Brain pericyte (primary cell): Measurements from ENCODE around the gene ANKRD10.

Source experiments
- DNase-seq: peaks from one replicate; pipeline ENCODE4 v3.0.0-alpha.2; 2012; ENCODE audit warnings: low read depth, low spot score

The ANKRD10 gene

DNA sequence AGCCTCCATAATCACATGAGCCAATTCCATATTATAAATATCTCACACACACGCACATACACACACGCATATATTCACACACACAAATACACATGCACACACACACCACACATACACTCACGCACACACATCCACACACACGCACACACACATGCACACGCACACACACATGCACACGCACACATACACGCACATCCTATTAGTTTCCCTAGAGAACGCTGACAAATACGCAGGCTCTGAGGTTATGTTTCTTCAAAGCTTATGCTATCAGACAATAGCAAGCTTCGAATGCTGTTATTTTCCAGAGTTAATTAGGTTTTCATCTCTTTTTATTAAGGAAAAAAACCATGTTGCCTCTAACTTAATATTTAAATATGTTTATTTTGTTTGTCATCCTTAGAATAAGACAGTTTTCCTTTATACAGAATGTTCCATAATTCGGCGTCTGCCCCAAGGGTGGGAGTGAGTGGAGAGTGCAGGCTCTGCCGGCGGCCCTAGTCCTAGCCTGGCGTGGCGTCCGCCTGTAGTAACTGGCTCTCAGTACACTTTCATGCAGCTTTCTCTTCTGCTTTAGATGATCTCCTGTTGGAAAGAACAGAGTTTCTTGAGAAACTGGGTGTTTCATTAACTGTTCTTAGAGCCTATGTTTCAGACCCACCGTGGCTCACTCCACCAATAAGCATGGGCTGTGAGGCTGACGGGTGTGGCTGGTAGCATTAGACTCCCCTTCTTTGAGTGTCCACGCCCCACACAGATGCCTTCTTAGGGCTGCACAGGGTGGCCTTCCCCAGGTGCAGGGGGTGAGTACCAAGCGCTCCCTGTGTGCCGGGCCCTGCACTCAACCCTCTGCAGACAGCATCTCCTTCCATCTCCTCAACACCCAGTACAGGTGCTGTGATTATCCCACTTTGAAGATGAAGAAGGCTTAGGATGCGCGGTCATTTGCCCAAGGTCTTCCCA, 30.4 kb upstream of the ANKRD10 start:
- no peak for DNase-seq

DNA sequence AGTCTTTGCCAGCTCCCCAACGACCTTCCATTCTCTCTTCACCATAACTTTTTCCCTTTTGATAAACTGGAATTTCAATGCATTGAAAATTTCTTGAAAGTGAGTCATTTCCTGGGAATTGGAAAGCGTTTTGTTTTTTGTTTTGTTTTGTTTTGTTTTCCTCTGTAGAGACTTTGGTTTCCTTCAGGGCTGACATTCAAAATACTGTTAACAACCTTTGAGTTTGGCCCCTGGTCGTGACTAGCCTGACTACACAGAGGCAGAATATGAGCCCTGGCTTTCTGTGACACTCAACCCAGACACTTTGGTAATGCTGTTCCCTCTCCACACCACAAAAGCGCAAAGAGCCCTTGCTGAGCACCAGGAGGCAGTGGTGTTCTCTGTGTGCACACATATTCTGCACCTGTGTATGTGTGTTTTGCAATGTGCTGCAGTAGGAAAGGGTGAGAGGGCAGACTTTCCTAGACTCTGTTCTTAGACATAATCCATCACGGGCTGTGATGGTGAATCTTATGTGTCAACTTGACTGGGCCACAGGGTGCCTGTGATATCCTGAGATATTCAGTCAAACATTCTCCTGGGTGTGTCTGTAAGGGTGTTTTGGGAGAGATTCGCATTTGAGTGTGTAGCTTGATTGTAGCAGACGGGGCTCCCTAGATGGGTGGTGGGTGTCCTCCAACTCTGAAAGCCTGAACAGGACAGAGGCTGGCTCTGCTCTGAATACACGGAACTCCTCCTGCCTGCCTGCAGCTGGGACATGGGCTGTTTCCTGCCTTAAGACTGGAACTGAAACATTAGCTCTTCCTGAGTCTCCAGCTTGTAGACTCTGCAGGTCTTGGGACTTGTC, 29.5 kb upstream of the ANKRD10 start:
- peak; percentile 31 for DNase-seq

DNA sequence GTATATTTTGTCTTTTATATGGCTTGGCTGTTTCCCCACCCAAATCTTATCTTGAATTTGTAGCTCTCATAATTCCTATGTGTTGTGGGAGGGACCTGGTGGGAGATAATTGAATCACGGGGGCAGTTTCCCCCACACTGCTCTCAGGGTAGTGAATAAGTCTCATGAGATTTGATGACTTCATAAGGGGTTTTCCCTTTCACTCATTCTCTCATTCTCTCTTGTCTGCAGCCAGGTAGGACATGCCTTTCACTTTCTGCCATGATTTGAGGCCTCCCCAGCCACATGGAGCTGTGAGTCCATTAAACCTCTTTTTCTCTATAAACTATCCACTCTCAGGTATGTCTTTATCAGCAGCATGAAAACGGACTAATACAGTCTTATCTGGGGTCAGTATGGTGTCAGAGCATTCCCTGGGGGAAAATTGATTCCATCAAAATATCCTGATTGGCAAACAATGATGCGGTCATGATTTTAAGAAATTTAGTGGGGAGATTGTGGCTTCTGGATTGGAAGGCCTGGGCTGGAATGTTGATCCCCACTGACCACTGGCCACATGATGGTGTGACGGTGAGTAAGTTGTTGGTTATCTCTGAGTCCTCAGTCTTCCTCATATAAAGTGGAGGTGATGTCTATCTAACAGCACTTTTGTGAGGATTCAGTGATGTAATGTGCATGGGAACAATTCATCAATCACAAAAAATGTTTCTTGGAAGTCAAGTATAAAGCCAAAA, 27.5 kb upstream of the ANKRD10 start:
- no peak for DNase-seq

DNA sequence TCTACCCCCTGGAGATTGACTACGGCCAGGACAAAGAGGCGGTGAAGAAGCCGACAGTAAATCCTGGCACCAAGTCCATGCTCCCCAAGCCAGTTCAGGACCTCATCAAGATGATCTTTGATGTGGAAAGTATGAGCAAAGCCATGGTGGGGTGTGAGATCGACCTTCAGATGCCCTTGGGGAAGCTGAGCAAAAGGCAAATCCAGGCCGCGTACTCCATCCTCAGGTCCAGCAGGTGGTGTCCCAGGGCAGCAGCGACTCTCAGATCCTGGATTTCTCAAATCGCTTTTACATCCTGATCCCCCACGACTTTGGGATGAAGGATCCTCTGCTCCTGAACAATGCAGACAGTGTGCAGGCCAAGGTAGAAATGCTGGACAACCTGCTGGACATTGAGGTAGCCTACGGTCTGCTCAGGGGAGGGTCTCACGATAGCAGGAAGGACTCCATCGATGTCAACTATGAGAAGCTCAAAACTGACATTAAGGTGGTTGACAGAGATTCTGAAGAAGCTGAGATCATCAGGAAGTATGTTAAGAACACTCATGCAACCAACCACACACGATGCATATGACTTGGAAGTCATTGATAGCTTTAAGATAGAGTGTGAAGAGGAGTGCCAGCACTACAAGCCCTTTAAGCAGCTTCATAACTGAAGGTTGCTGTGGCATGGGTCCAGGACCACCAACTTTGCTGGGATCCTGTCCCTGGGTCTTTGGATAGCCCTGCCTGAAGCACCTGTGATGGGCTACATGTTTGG, 24.0 kb upstream of the ANKRD10 start:
- DNase-seq: no peak

- DNase-seq: no peak
Measured at GRCh38 chr13:110937511-110938285, 22.8 kb upstream of the ANKRD10 start.

DNA sequence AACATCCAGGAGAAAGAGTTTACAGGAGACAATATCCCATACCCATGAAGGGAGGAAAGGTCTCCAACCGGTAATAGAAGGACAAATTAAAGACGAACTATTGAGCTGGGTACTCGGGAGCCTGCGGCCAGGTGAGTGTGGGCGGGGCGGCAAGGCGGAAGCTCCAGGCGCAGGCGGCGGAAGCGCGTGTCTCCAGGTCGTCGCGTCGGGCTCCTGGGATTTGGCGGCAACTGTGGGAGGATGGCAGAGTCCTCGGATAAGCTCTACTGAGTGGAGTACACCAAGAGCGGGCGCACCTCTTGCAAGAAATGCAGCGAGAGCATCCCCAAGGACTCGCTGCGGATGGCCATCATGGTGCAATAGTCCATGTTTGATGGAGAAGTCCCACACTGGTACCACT, 21.6 kb upstream of the ANKRD10 start:
- DNase-seq: no peak

GRCh38 chr13:110932588-110932987, 17.7 kb upstream of the ANKRD10 start:
- DNase-seq: no peak

DNA sequence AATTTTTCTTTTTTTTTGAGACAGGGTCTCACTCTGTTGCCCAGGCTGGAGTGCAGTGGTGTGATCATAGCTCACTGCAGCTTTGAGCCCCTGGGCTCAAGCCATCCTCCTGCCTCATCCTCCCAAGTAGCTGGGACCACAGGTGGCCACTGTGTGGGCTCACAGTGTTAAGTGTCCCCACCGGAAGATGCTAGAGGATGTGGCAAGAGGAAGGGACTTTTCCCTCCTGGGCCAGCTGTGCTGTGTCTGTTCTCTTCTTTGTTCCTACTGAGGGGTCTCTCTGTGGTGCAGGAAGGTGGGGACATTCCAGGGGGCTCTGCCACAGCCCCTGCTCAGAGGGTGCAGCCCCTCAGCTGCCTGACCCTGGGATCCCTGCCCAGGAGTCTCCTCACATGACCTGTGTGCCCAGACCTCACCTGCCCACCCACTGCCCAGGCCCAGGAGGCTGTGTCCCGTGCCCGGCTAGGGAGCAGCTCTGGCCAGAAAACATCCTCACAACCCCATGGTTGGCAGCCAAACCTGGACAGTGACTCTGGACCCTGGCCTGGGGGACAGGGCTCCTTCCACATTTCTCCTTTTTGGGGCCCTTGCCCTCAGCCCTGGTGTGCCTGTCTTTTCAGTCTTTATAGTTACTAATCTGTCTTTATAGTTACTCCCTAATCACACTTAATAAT, 14.4 kb upstream of the ANKRD10 start:
- DNase-seq: no peak

DNA sequence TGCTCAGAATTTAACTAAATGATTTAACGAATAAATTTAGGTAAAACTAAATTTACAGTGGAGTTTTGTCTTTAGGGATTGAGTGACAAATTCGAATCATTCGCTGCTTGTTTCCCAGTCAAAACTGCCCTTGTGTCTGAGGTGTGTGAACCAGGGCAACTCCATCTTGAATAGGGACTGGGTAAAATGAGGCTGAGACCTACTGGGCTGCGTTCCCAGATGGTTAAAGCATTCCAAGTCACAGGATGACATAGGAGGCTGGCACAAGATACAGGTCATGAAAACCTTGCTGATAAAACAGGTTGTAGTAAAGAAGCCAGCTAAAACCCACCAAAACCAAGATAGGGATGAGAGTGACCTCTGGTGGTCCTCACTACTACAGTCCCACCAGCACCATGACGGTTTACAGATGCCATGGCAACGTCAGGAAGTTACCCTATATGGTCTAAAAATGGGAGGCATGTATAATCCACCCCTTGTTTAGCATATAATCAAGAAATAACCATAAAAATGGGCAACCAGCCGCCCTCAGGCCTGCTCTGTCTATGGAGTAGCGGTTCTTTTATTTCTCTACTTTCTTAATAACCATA, 10.2 kb upstream of the ANKRD10 start:
- no peak for DNase-seq

GRCh38 chr13:110924639-110924934, 9.7 kb upstream of the ANKRD10 start:
- no peak for DNase-seq

DNA sequence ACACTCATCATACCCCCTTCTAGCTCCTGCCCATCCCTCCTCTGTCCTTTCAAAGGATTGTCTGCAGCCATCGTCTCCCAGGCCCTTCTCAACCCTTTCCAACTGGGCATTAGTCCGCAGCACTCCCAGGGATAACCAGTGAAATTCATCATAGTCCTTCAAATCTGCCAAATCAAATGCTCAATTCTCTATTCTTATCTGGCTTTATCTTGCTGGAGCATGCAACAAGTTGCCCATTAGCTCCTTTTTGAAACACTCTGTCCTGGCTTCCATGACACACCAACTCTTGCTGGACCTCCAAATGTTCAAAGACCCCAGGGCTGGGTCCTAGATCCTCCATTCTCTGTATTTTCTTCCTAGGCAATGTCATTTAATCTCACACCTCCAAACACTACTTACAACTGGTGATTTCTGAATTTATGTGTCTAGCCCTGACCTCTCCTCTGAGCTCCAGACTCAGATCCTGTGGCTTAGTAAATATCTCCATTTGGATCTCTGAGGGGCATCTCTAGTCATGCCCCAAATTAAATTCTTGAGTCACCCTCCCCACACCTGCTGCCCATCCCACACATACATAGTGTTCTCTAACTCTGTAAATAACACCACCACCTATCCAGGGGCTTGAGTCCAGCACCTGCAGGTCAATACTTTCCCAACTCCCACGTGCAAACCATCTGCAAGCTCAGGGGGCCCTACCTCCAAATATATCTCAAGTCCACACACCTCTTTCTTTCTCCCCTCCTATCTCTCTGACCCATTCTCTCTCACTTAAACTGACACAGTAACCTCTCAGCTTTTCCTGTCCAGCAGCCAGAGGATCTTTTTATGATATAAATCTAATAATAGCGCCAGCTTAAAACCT, 9.1 kb upstream of the ANKRD10 start:
- no peak for DNase-seq

DNA sequence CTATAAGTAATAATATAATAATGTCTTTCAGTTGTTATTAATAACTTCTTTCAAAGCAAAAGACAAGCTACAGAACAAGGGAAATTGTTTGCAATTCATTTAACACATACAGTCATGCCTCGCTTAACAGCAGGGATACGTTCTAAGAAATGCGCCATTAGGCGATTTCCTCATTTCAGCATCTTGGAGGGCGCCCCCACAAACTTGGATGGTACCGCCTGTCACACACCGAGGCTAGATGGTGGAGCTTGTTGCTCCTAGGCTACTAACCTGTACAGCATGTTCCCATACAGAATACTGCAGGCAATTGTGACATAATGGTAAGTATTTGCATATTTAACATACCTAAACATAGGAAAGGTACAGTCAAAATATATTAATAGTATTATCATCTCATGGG, 8.2 kb upstream of the ANKRD10 start:
- no peak for DNase-seq

GRCh38 chr13:110922506-110922905, 7.6 kb upstream of the ANKRD10 start:
- DNase-seq: no peak

- no peak for DNase-seq
Measured at GRCh38 chr13:110921695-110922094, 6.8 kb upstream of the ANKRD10 start.

DNA sequence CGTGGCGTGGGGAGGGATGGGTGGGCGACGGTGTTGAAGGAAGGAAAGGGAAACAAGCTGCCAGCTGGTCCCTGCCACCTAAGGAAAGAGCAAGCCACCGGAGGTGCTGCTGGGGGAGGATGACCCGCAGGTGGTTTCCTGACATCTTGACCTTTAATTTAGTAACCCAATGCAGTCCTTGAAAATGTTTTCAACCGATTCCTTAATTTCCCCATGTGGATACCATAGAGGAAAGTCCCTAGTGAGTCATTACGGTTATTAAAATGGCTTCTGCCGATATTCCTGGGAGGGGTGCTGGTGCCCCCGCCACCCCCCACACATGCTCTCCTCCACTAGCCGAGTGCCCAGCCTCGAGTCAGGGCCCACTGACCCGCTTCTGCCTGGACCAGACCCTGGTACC, 6.3 kb upstream of the ANKRD10 start:
- DNase-seq: no peak

DNA sequence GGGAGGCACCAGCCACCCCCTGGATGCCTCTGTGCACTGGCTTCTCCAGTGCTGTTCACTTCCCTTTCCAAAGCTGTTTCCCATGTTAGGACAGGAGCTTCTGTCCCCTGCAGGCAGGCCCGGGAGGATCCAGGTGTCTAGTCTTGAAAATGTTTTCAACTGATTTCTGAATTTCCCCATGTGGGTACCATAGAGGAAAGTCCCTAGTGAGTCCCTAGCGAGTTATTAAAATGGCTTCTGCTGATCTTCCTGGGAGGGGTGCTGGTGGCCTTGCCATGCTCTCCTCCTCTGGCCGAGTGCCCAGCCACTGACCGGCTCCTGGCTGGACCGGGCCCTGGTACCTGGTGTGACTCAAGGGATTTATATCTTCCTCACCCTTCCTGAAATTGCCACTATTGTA, 5.2 kb upstream of the ANKRD10 start:
- no peak for DNase-seq

DNA sequence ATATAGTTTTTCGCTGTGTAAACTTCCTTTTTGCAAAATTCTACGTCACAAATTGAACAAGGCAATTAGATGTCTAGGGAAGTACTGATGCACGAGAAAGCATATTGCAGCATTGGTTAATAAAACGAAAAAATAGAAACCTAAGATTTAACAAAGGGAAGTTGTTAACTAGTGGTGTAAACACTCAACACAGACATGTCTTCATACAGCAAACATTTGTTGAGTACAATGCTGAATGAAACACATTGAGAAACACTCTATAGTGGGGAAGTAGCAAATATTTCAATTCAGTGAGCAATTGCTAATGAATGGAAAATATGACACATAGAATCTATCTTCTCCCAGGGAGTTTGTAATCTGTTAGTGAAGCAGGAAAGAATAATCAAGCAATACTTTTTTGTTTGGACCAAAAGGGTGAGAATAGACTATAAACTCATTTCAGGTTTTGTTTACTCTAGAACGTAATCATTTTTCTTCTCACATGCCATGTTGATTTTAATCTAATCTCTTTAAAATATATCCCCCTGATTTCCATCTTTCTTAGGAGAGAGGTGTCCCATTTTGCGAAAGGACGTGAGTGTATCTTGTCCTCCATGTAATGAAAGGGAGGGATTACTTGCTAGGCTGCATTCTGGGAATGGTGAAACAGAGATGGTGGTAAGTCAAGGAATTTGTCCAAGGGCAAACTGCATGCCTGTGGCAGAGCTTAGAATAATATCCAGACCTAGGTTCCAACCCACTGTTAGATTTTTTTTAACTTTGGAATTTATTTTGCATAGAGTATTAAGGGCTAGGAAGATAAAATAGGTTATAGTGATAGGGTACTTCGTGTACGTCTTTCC, 1.7 kb upstream of the ANKRD10 start:
- DNase-seq: no peak

DNA sequence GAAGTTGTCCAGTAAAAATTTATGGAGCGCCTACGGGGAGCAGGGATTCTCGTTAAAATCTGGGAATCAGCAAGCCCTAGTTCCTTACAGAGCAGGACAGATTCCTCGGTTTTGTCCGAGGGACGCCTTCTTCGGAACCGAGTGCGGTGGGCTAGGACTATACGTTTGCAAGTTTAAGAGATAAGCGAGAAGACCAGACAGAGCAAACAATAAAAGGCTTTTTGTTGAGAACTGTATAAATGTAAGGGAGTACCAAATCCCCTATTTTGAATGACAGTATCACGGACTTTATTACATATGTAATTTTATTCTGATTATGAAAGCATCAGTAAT, 971 bp upstream of the ANKRD10 start:
- no peak for DNase-seq
